H1 (cell line): Measurements from ENCODE around the gene HLA-G. TPM values are rescaled to one million over a fixed set of nuclear protein-coding genes. Genes with fewer than 3 reads are reported as not detected.

ENCODE experiments used
- ATF3 ChIP-seq: IDR thresholded peaks from 2 replicates; pipeline ENCODE4 v1.6.1; 2011; ENCODE audit warnings: low read depth, mild to moderate bottlenecking, low read length; ENCODE audit not compliant: insufficient read depth
- BCL11A ChIP-seq, 2 experiments: IDR thresholded peaks; one replicate each; pipeline ENCODE4 v1.6.1; 2011; ENCODE audit warnings: low read depth in 2 of 2, low read length in 2 of 2, mild to moderate bottlenecking in 2 of 2
- CHD1 ChIP-seq: IDR thresholded peaks from 2 replicates; pipeline ENCODE4 v1.6.1; 2012; ENCODE audit warnings: low read depth, low read length, improper control_type of control experiment
- CHD7 ChIP-seq: fragments of 300-600 bp; sonication (generic); IDR thresholded peaks from 2 replicates; pipeline ENCODE4 v1.7.1; 2012; ENCODE audit warnings: low read length, moderate library complexity, mild to moderate bottlenecking, inconsistent platforms; ENCODE audit not compliant: insufficient replicate concordance
- EP300 ChIP-seq, 2 experiments: IDR thresholded peaks; 1 replicate in 1 of 2; 2 replicates in 1 of 2; pipeline ENCODE4 v1.6.1; 2011 to 2012; ENCODE audit warnings: low read depth in 2 of 2, low read length in 2 of 2, mild to moderate bottlenecking in 2 of 2, borderline replicate concordance in 1 of 2, inconsistent platforms in 1 of 2, moderate library complexity in 1 of 2
- GABPA ChIP-seq: IDR thresholded peaks from 2 replicates; pipeline ENCODE4 v1.6.1; 2011; ENCODE audit warnings: mild to moderate bottlenecking, low read length, moderate library complexity, borderline replicate concordance; ENCODE audit not compliant: insufficient read depth
- KDM1A ChIP-seq: fragments of 200-600, 300-600 bp; sonication (generic); IDR thresholded peaks from 2 replicates; pipeline ENCODE4 v1.7.1; 2016; ENCODE audit warnings: mild to moderate bottlenecking, low read length, borderline replicate concordance
- NRF1 ChIP-seq: IDR thresholded peaks from 2 replicates; pipeline ENCODE4 v1.6.1; 2011; ENCODE audit warnings: mild to moderate bottlenecking, low read depth, low read length, improper control_type of control experiment
- SIX5 ChIP-seq: IDR thresholded peaks from 2 replicates; pipeline ENCODE4 v1.6.1; 2011; ENCODE audit warnings: mild to moderate bottlenecking, low read depth, low read length
- polyA plus RNA-seq, 7 experiments: library from polyadenylated mRNA; depleted of rRNA in 3 of 7; stranded (reverse) in 5 of 7; unstranded in 2 of 7; fragments of >200 nt in 5 of 7; fragments of 200-250 nt in 2 of 7; gene quantifications; 1 replicate in 5 of 7; 2 replicates in 1 of 7; 4 replicates in 1 of 7; pipeline versions ENCODE4 v1.2.1 to v1.2.3, GENCODE V29; 2011 to 2013; ENCODE audit warnings: missing spikeins in 2 of 7, mixed read lengths in 2 of 7
- total RNA-seq: library from RNA; stranded (reverse); fragmentation: NEBNext Ultra II Directional; extraction: Animal tissue kit (Norgen Biotek cat#: 25700); gene quantifications from 2 replicates; pipeline ENCODE4 v1.2.1, GENCODE V29; 2021

The HLA-G gene
- total and polyA plus RNA-seq, 2 of the 8 experiments (the other 6 are each of a cell fraction or from before 2014, with no cell fraction given): 3.2 to 4.8 TPM

GRCh38 chr6:29790626-29791025 is 37.0 kb upstream of the HLA-G start (continued):
- TF ChIP-seq CHD7 (no peak), NRF1 (no peak), EP300 (IDR thresholded peaks at IDR 0.05; ENCODE audit: borderline replicate concordance in 1 of 2, low read depth in 2 of 2, low read length in 2 of 2) (no peak), KDM1A (no peak), ATF3 (no peak), BCL11A (IDR thresholded peaks at IDR 0.05; ENCODE audit: low read depth in 2 of 2, low read length in 2 of 2) (no peak), GABPA (no peak), CHD1 (no peak), SIX5 (no peak)
- TF ChIP-seq, all 59 proteins: peak for 0
